GM19438 (cell line): Measurements from ENCODE around the gene GRIP1.

Experiments
- ATAC-seq: cut with Tn5 transposase; IDR thresholded peaks from one replicate; pipeline ENCODE4 v1.9.1; 2021; ENCODE audit warnings: low read depth; ENCODE audit not compliant: unreplicated experiment

Gene GRIP1

GRCh38 chr12:66352197-66352596 is 326.7 kb downstream of the GRIP1 start:
- ATAC-seq = no peak

GRCh38 chr12:66351301-66351700 is 327.6 kb downstream of the GRIP1 start:
- ATAC-seq = no peak

GRCh38 chr12:66345956-66346355 is 332.9 kb downstream of the GRIP1 start:
- ATAC-seq = no peak

- no peak for ATAC-seq
Observed at GRCh38 chr12:66345212-66345611, 333.7 kb downstream of the GRIP1 start.

- no peak for ATAC-seq
Observed at GRCh38 chr12:66341126-66341525, 337.8 kb downstream of the GRIP1 start.

GRCh38 chr12:66340131-66340530 is 338.7 kb downstream of the GRIP1 start:
- no peak for ATAC-seq

- ATAC-seq = no peak
Observed at GRCh38 chr12:66337381-66338010, 341.4 kb downstream of the GRIP1 start.

GRCh38 chr12:66335746-66336145 is 343.1 kb downstream of the GRIP1 start:
- no peak for ATAC-seq

- no peak for ATAC-seq
Observed at GRCh38 chr12:66331814-66332213, 347.1 kb downstream of the GRIP1 start.

GRCh38 chr12:66331016-66331415 is 347.9 kb downstream of the GRIP1 start:
- ATAC-seq = no peak

GRCh38 chr12:66329941-66330340 is 348.9 kb downstream of the GRIP1 start:
- no peak for ATAC-seq

GRCh38 chr12:66323017-66323416 is 355.9 kb downstream of the GRIP1 start:
- ATAC-seq = no peak

- no peak for ATAC-seq
Observed at GRCh38 chr12:66321435-66321834, 357.4 kb downstream of the GRIP1 start.

- ATAC-seq = no peak
Observed at GRCh38 chr12:66320996-66321395, 357.9 kb downstream of the GRIP1 start.

GRCh38 chr12:66319266-66319954 is 359.5 kb downstream of the GRIP1 start:
- no peak for ATAC-seq

- ATAC-seq = no peak
Observed at GRCh38 chr12:66314278-66314677, 364.6 kb downstream of the GRIP1 start.

- ATAC-seq = no peak
Observed at GRCh38 chr12:66312189-66312588, 366.7 kb downstream of the GRIP1 start.

GRCh38 chr12:66309606-66310005 is 369.3 kb downstream of the GRIP1 start:
- ATAC-seq = no peak

- ATAC-seq = no peak
Observed at GRCh38 chr12:66304296-66304900, 374.5 kb downstream of the GRIP1 start.

- ATAC-seq = peak; percentile 39
Observed at GRCh38 chr12:66303316-66303804, 375.5 kb downstream of the GRIP1 start.

GRCh38 chr12:66302827-66303169 is 376.1 kb downstream of the GRIP1 start:
- ATAC-seq = no peak
